K562 (cell line): Measurements from ENCODE around the gene ATAD3C. TPM values are rescaled to one million over a fixed set of nuclear protein-coding genes. Genes with fewer than 3 reads are reported as not detected.

Experiments
- DDX20 ChIP-seq: fragments of 450-650 bp; IDR thresholded peaks from 2 replicates; pipeline ENCODE4 v1.6.1; 2016; ENCODE audit warnings: missing genetic modification characterization, low read depth, mild to moderate bottlenecking, missing compliant biosample characterization, moderate library complexity
- HIVEP1 ChIP-seq: fragments of 250-450 bp; sonication (Bioruptor Pico); IDR thresholded peaks from 2 replicates; pipeline ENCODE4 v1.4.0; 2020; ENCODE audit warnings: mild to moderate bottlenecking
- MCM3 ChIP-seq: fragments of 450-650 bp; IDR thresholded peaks from 2 replicates; pipeline ENCODE4 v1.6.1; 2016
- NCOA1 ChIP-seq: fragments of 450-650 bp; IDR thresholded peaks from 2 replicates; pipeline ENCODE4 v1.6.1; 2016; ENCODE audit warnings: low read depth
- NUFIP1 ChIP-seq: fragments of 450-650 bp; IDR thresholded peaks from 2 replicates; pipeline ENCODE4 v1.6.1; 2018; ENCODE audit not compliant: partially characterized antibody
- POLR2H ChIP-seq: IDR thresholded peaks from 2 replicates; pipeline ENCODE4 v1.6.1; 2016; ENCODE audit warnings: missing genetic modification characterization, low read depth, mild to moderate bottlenecking, control low read depth, missing compliant biosample characterization, moderate library complexity
- RBM15 ChIP-seq: fragments of 200-400 bp; formaldehyde crosslinking; IDR thresholded peaks from 2 replicates; pipeline ENCODE4 v1.6.1; 2018; ENCODE audit warnings: mild to moderate bottlenecking, low read length, moderate library complexity; ENCODE audit not compliant: insufficient read depth
- RBM39 ChIP-seq: fragments of 200-400 bp; formaldehyde crosslinking; optimal IDR thresholded peaks from 2 replicates; pipeline ENCODE3; 2018; ENCODE audit warnings: low read depth, low read length
- REST ChIP-seq, 2 experiments: fragments of 450-650 bp; formaldehyde crosslinking in 1 of 2; IDR thresholded peaks; 2 replicates each; pipeline versions ENCODE4 v1.4.0 to v1.6.1; 2014 to 2020; ENCODE audit warnings: mild to moderate bottlenecking in 2 of 2, borderline replicate concordance in 1 of 2, low read depth in 1 of 2
- SAP30 ChIP-seq: fragments of 200-600 bp; sonication (generic); IDR thresholded peaks from 2 replicates; pipeline ENCODE4 v1.6.1; 2012; ENCODE audit warnings: borderline replicate concordance, low read depth, mild to moderate bottlenecking, moderate library complexity, low read length, control low read depth, inconsistent platforms; ENCODE audit not compliant: insufficient read depth, poor library complexity, severe bottlenecking
- SNAPC5 ChIP-seq: fragments of 250-450 bp; sonication (Bioruptor Pico); IDR thresholded peaks from 2 replicates; pipeline ENCODE4 v1.8.0; 2021; ENCODE audit warnings: moderate library complexity, mild to moderate bottlenecking, inconsistent platforms
- SP2 ChIP-seq: IDR thresholded peaks from 2 replicates; pipeline ENCODE4 v1.6.1; 2011; ENCODE audit warnings: mild to moderate bottlenecking, low read depth, low read length, moderate library complexity; ENCODE audit not compliant: poor library complexity, severe bottlenecking; ENCODE audit errors: extremely low read depth
- STAG1 ChIP-seq: sonication (generic); formaldehyde crosslinking; IDR thresholded peaks from 2 replicates; pipeline ENCODE4 v1.5.0; 2020; ENCODE audit warnings: missing genetic modification reagents, borderline replicate concordance
- STAT5B ChIP-seq: fragments of 250-450 bp; sonication (Bioruptor Pico); IDR thresholded peaks from 2 replicates; pipeline ENCODE4 v1.8.0; 2021; ENCODE audit warnings: mild to moderate bottlenecking, inconsistent platforms
- TFAP4 ChIP-seq: sonication (generic); formaldehyde crosslinking; IDR thresholded peaks from 2 replicates; pipeline ENCODE4 v1.8.0; 2022; ENCODE audit warnings: missing genetic modification reagents, mild to moderate bottlenecking, moderate library complexity, borderline replicate concordance
- ZC3H8 ChIP-seq: fragments of 450-650 bp; IDR thresholded peaks from 2 replicates; pipeline ENCODE4 v1.6.1; 2017
- ZNF408 ChIP-seq: fragments of 250-450 bp; sonication (Bioruptor Pico); IDR thresholded peaks from 2 replicates; pipeline ENCODE4 v1.4.0; 2020; ENCODE audit warnings: low read depth, mild to moderate bottlenecking, moderate library complexity
- ZNF695 ChIP-seq: fragments of 450-650 bp; formaldehyde crosslinking; IDR thresholded peaks from 2 replicates; pipeline ENCODE4 v1.4.0; 2020; ENCODE audit warnings: mild to moderate bottlenecking, moderate library complexity
- ZSCAN32 ChIP-seq: fragments of 450-650 bp; formaldehyde crosslinking; IDR thresholded peaks from 2 replicates; pipeline ENCODE4 v1.4.0; 2020; ENCODE audit warnings: mild to moderate bottlenecking, moderate library complexity
- polyA plus RNA-seq, 8 experiments: library from polyadenylated mRNA; depleted of rRNA in 4 of 8; stranded (reverse) in 5 of 8; unstranded in 3 of 8; fragments of >200 nt; fragmentation: Nextera tagmentation in 2 of 8; fragmentation: Illumina TruSeq in 1 of 8; extraction: Ambion mirVana in 2 of 8; extraction: Trizol in 1 of 8; gene quantifications; 2 replicates each; pipeline versions ENCODE4 v1.2.1 to v1.2.3, GENCODE V29; 2011 to 2014; ENCODE audit warnings: inconsistent platforms in 1 of 8, missing spikeins in 1 of 8
- total RNA-seq, 7 experiments: library from RNA; depleted of rRNA in 6 of 7; stranded (reverse); fragments of >200 nt in 6 of 7; fragmentation: Illumina TruSeq in 2 of 7; extraction: Trizol in 2 of 7; gene quantifications; 2 replicates each; pipeline versions ENCODE4 v1.2.1 to v1.2.3, GENCODE V29; 2011 to 2021; ENCODE audit warnings: low replicate concordance in 1 of 7

The ATAD3C gene
- total and polyA plus RNA-seq, 9 of the 15 experiments (the other 6 are each of a cell fraction or from before 2014, with no cell fraction given), result 0.03 to 0.18 TPM; not detected in 7

DNA sequence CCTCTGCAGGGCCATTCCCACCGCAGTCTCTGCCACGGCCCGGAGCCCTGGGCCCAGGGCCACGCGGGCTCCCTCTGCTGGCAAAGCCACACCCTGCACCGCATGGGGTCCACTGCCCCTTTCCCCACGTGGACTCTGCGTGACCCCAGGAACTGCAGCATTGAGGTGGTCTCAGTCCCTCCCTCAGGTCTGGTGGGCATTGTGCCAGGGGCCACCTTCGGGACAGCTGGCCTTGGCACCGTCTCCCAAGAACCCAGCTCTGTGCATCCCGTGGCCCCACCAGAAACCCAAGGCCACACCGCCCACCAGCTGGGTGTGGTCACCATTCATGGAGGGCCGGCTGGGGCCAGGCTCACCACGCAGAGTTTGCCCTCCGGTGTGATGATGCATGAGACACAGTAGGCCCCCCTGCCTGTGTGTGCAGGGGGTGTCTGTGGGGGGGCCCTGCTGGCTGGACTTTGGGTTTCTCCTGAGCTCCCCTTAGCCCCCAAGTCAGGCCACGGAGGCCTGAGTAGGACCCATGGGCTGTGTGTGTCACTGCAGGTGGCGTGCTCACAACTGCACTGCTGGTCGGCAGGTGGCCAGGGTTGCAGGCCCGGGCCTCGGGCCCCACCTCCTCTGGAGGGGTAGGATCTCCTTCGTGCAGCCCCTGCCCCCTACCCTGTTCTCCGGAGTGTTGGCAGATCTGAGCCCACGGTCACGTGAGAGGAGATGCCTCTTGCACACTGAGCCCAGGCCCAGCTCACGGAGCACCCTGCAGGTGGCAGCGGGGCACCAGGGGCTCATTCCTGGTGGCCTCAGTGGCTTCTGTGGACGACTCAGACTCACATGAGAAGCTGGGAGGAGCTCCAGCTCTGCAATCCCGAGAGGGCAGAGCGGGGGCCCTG lies 8.2 kb upstream of the ATAD3C start (continued):
- no peak for TF ChIP-seq SAP30
- no peak for TF ChIP-seq NUFIP1
- TF ChIP-seq REST (IDR thresholded peaks at IDR 0.05; ENCODE audit: borderline replicate concordance), result peak; percentile 80
- no peak for TF ChIP-seq REST (CRISPR knock-in tag; IDR thresholded peaks at IDR 0.05; ENCODE audit: low read depth)
- no peak for TF ChIP-seq ZC3H8
- TF ChIP-seq DDX20 (tag), result no peak
- TF ChIP-seq NCOA1, result no peak
- no peak for TF ChIP-seq HIVEP1 (CRISPR knock-in tag)
- TF ChIP-seq SNAPC5 (CRISPR knock-in tag), result no peak
- TF ChIP-seq POLR2H (tag), result no peak
- TF ChIP-seq MCM3, result no peak
- no peak for TF ChIP-seq ZSCAN32 (CRISPR knock-in tag)
- no peak for TF ChIP-seq ZNF695 (CRISPR knock-in tag)
- peak; percentile 73 for TF ChIP-seq STAG1 (CRISPR knock-in tag)
- TF ChIP-seq TFAP4 (CRISPR knock-in tag), result peak; percentile 88
- TF ChIP-seq STAT5B, result no peak
- TF ChIP-seq RBM39, result no peak
- TF ChIP-seq SP2, result no peak
- TF ChIP-seq RBM15, result no peak
- no peak for TF ChIP-seq ZNF408
